ENCODE data around the gene MBL2. TPM values are rescaled to one million over a fixed set of nuclear protein-coding genes. Genes with fewer than 3 reads are reported as not detected.

MBL2 gene
- not detected for total RNA-seq

GRCh38 chr10:52772623-52773022, at the start of gene MBL2:
Gene MBL2, minus strand, starts transcription at chr10:52772784. Its CDS starts 1,149 bp downstream, at chr10:52771635.

Measured in parietal lobe (tissue), 1 donor.